H1 (cell line): ENCODE measurements around the gene ETS1. TPM values are rescaled to one million over a fixed set of nuclear protein-coding genes. Genes with fewer than 3 reads are reported as not detected.

Experiments
- CTCF ChIA-PET: fragments of 300-600 bp; sonication (Branson Sonifier 250); formaldehyde crosslinking; loops from one replicate; lab custom pipeline; 2021; ENCODE audit not compliant: partially characterized antibody; lab: Charles Lee
- POLR2A ChIA-PET: fragments of 300-600 bp; sonication (Branson Sonifier 250); formaldehyde crosslinking; loops from one replicate; lab custom pipeline; 2021; ENCODE audit warnings: inconsistent platforms; ENCODE audit not compliant: partially characterized antibody; lab: Charles Lee
- DNase-seq, 2 experiments: peaks; one replicate each; pipeline versions ENCODE4 v3.0.0 to v3.0.0-alpha.2; 2010 to 2022; ENCODE audit warnings: low spot score in 2 of 2, low read depth in 1 of 2, mixed read lengths in 1 of 2
- FAIRE-seq: peaks from 2 replicates; lab custom pipeline; 2011; peaks lifted over from hg19 to GRCh38; lab: Jason Lieb, UNC
- H2AFZ ChIP-seq: 2 replicates; pipeline ENCODE4 v1.8.1; 2012; ENCODE audit warnings: low read length, inconsistent platforms
- H2AK5ac ChIP-seq: 2 replicates; pipeline ENCODE4 v1.6.1; 2013; ENCODE audit warnings: low read depth, low read length
- H2BK120ac ChIP-seq: replicated peaks from 2 replicates; pipeline ENCODE3; 2013; ENCODE audit warnings: low read depth, low read length, inconsistent platforms
- H2BK12ac ChIP-seq: 2 replicates; pipeline ENCODE4 v1.6.1; 2013; ENCODE audit warnings: low read depth, low read length
- H2BK15ac ChIP-seq: 2 replicates; pipeline ENCODE4 v1.6.1; 2013; ENCODE audit warnings: low read length
- H2BK20ac ChIP-seq: 2 replicates; pipeline ENCODE4 v1.6.1; 2013; ENCODE audit warnings: low read length
- H2BK5ac ChIP-seq: 2 replicates; pipeline ENCODE4 v1.6.1; 2013; ENCODE audit warnings: low read depth, low read length
- H3K14ac ChIP-seq: 2 replicates; pipeline ENCODE4 v1.6.1; 2013; ENCODE audit warnings: inconsistent platforms; ENCODE audit not compliant: insufficient read length
- H3K18ac ChIP-seq: 2 replicates; pipeline ENCODE4 v1.6.1; 2013; ENCODE audit warnings: low read length; ENCODE audit errors: extremely low read depth
- H3K23ac ChIP-seq: 2 replicates; pipeline ENCODE4 v1.6.1; 2013; ENCODE audit warnings: inconsistent platforms; ENCODE audit not compliant: insufficient read length
- H3K23me2 ChIP-seq: 2 replicates; pipeline ENCODE4 v1.6.1; 2013; ENCODE audit warnings: low read depth, low read length
- H3K27ac ChIP-seq: 2 replicates; pipeline ENCODE4 v1.6.1; 2011; ENCODE audit warnings: low read depth, low read length, inconsistent platforms
- H3K27me3 ChIP-seq, 4 experiments: replicated peaks in 1 of 4; 1 replicate in 1 of 4; 2 replicates in 3 of 4; pipeline versions ENCODE4 v1.6.1 to v1.8.1; 2011 to 2013; ENCODE audit warnings: low read length in 3 of 4, mild to moderate bottlenecking in 3 of 4, inconsistent platforms in 2 of 4, mixed read lengths in 2 of 4, moderate library complexity in 1 of 4; ENCODE audit not compliant: control insufficient read depth in 3 of 4, insufficient read depth in 3 of 4; ENCODE audit errors: extremely low read depth in 1 of 4
- H3K36me3 ChIP-seq, 4 experiments: 2 replicates each; pipeline versions ENCODE4 v1.6.1 to v1.8.1; 2011 to 2013; ENCODE audit warnings: mild to moderate bottlenecking in 4 of 4, low read length in 3 of 4, moderate library complexity in 2 of 4, control low read depth in 1 of 4, inconsistent platforms in 1 of 4; ENCODE audit not compliant: insufficient read depth in 4 of 4, control insufficient read depth in 2 of 4
- H3K4ac ChIP-seq: replicated peaks from 2 replicates; pipeline ENCODE3; 2013; ENCODE audit warnings: low read length, low read depth, mixed read lengths, inconsistent platforms; ENCODE audit not compliant: insufficient read length
- H3K4me1 ChIP-seq, 4 experiments: replicated peaks in 1 of 4; 1 replicate in 1 of 4; 2 replicates in 3 of 4; pipeline versions ENCODE4 v1.6.1 to v1.8.1; 2011 to 2013; ENCODE audit warnings: low read length in 3 of 4, inconsistent platforms in 2 of 4, mixed read lengths in 1 of 4; ENCODE audit not compliant: insufficient read depth in 4 of 4, control insufficient read depth in 3 of 4
- H3K4me2 ChIP-seq, 2 experiments: 2 replicates each; pipeline versions ENCODE4 v1.6.1 to v1.8.1; 2011 to 2013; ENCODE audit warnings: low read depth in 2 of 2, low read length in 2 of 2, control low read depth in 1 of 2, inconsistent platforms in 1 of 2, mild to moderate bottlenecking in 1 of 2; ENCODE audit not compliant: insufficient read depth in 1 of 2
- H3K4me3 ChIP-seq, 4 experiments: fragments of 200-600, 300-600 bp in 1 of 4; sonication (generic), shearing (Covaris generic), sonication (Bioruptor Twin) in 1 of 4; 2 replicates each; pipeline versions ENCODE4 v1.5.1 to v1.8.1; 2011 to 2016; ENCODE audit warnings: low read length in 4 of 4, low read depth in 3 of 4, control low read depth in 2 of 4, inconsistent platforms in 2 of 4, mild to moderate bottlenecking in 2 of 4, mixed read lengths in 1 of 4, moderate library complexity in 1 of 4; ENCODE audit not compliant: insufficient read depth in 2 of 4; ENCODE audit errors: extremely low read depth in 1 of 4
- H3K56ac ChIP-seq: replicated peaks from 2 replicates; pipeline ENCODE3; 2013; ENCODE audit warnings: low read depth, mild to moderate bottlenecking, mixed read lengths, low read length, inconsistent platforms; ENCODE audit not compliant: insufficient read length
- H3K79me1 ChIP-seq: 2 replicates; pipeline ENCODE4 v1.6.1; 2013; ENCODE audit warnings: low read depth, low read length, control low read depth
- H3K79me2 ChIP-seq, 2 experiments: 2 replicates each; pipeline versions ENCODE4 v1.6.1 to v1.8.1; 2012 to 2013; ENCODE audit warnings: low read length in 2 of 2, mild to moderate bottlenecking in 2 of 2, inconsistent platforms in 1 of 2; ENCODE audit not compliant: insufficient read depth in 2 of 2, control insufficient read depth in 1 of 2
- H3K9ac ChIP-seq, 4 experiments: replicated peaks in 1 of 4; 1 replicate in 1 of 4; 2 replicates in 3 of 4; pipeline versions ENCODE4 v1.6.1 to v1.8.1; 2011 to 2013; ENCODE audit warnings: low read depth in 3 of 4, low read length in 3 of 4, control low read depth in 2 of 4, mild to moderate bottlenecking in 2 of 4, moderate library complexity in 2 of 4, inconsistent platforms in 1 of 4; ENCODE audit errors: extremely low read depth in 1 of 4
- H3K9me3 ChIP-seq, 2 experiments: 2 replicates each; pipeline versions ENCODE4 v1.6.1 to v1.8.1; 2012 to 2013; ENCODE audit warnings: mild to moderate bottlenecking in 2 of 2, moderate library complexity in 2 of 2, control low read depth in 1 of 2, inconsistent platforms in 1 of 2, low read depth in 1 of 2, low read length in 1 of 2, mixed read lengths in 1 of 2; ENCODE audit not compliant: insufficient read depth in 2 of 2
- H4K20me1 ChIP-seq, 2 experiments: replicated peaks in 1 of 2; 2 replicates each; pipeline versions ENCODE3 to v1.8.1; 2011 to 2013; ENCODE audit warnings: inconsistent platforms in 2 of 2, low read length in 2 of 2, mild to moderate bottlenecking in 1 of 2; ENCODE audit not compliant: insufficient read depth in 2 of 2, control insufficient read depth in 1 of 2
- H4K5ac ChIP-seq: 2 replicates; pipeline ENCODE4 v1.6.1; 2013; ENCODE audit warnings: low read length, low read depth, mixed read lengths, inconsistent platforms; ENCODE audit not compliant: insufficient read length
- H4K8ac ChIP-seq: 2 replicates; pipeline ENCODE4 v1.8.0; 2013; ENCODE audit warnings: mild to moderate bottlenecking, moderate library complexity, low read length, inconsistent platforms; ENCODE audit not compliant: insufficient read depth; ENCODE audit errors: extremely low read depth
- H4K91ac ChIP-seq: replicated peaks from 2 replicates; pipeline ENCODE3; 2013; ENCODE audit warnings: low read length, mixed read lengths, inconsistent platforms; ENCODE audit not compliant: insufficient read length
- EGR1 ChIP-seq: IDR thresholded peaks from 2 replicates; pipeline ENCODE4 v1.6.1; 2011; ENCODE audit warnings: low read depth, low read length, borderline replicate concordance
- JUND ChIP-seq: IDR thresholded peaks from 2 replicates; pipeline ENCODE4 v1.6.1; 2011; ENCODE audit warnings: mild to moderate bottlenecking, improper control_type of control experiment, low read length
- RXRA ChIP-seq: IDR thresholded peaks from 2 replicates; pipeline ENCODE4 v1.6.1; 2011; ENCODE audit warnings: low read depth, mild to moderate bottlenecking, low read length, moderate library complexity; ENCODE audit not compliant: insufficient read depth
- WGBS, 2 experiments: shearing (Covaris generic) in 1 of 2; methylation state at CpG; one replicate each; pipeline versions ENCODE4 v1.1.6 to v1.1.7; 2013 to 2015; ENCODE audit warnings: low lambda C conversion rate in 2 of 2, mixed read lengths in 2 of 2, inconsistent platforms in 1 of 2, low coverage in 1 of 2, missing lambda C conversion rate in 1 of 2; ENCODE audit not compliant: insufficient replicate concordance in 2 of 2, insufficient coverage in 1 of 2, insufficient read length in 1 of 2; ENCODE audit errors: extremely low coverage in 1 of 2, missing lambda C conversion rate in 1 of 2; 5-methylcytosine and 5-hydroxymethylcytosine counted together
- polyA plus RNA-seq, 7 experiments: library from polyadenylated mRNA; depleted of rRNA in 3 of 7; stranded (reverse) in 5 of 7; unstranded in 2 of 7; fragments of >200 nt in 5 of 7; fragments of 200-250 nt in 2 of 7; gene quantifications; 1 replicate in 5 of 7; 2 replicates in 1 of 7; 4 replicates in 1 of 7; pipeline versions ENCODE4 v1.2.1 to v1.2.3, GENCODE V29; 2011 to 2013; ENCODE audit warnings: missing spikeins in 2 of 7, mixed read lengths in 2 of 7
- total RNA-seq: library from RNA; stranded (reverse); fragmentation: NEBNext Ultra II Directional; extraction: Animal tissue kit (Norgen Biotek cat#: 25700); gene quantifications from 2 replicates; pipeline ENCODE4 v1.2.1, GENCODE V29; 2021
- TF ChIP-seq, protein P1 (sequence below): IDR thresholded peaks from 2 replicates; pipeline ENCODE4 v1.6.1; 2011; ENCODE audit warnings: low read depth, mild to moderate bottlenecking, low read length; ENCODE audit not compliant: insufficient read depth

Gene ETS1
- total and polyA plus RNA-seq, 2 of the 8 experiments (the other 6 are each of a cell fraction or from before 2014, with no cell fraction given) = 10.0 to 35.3 TPM

DNA sequence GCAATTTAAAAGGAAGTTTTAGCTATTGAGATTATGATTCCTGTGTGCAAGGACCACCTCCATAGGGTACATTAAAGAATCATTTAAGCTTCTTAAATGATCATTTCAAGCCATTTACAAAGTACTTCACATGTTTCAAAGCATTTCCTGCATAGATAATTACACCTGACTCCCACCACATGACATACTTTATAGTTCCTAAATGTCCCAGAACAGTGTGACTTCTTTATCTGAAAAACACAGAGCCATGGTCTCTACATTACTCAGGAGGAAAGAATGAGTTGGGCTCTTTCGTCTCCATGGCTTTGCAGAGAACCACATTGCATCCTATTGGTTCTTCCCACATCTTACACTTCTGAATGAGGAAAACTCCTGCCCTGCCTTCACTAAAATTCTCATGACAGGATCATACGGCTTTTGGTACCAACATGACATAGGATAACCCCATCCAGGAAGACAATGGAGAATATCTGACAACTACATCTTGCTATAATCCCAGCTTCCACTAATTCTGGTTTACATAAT is 88.6 kb downstream of the ETS1 start:
- DNase-seq (no peak), FAIRE-seq (no peak)
- Histone ChIP-seq H3K27me3 (no peaks in the 10 kb centered on the region), H3K23ac (no peak overlapping the region), H3K14ac (no peak overlapping the region), H3K79me2 (no peaks in the 10 kb centered on the region; a peak in 1 of 4 replicates), H4K8ac (no peak overlapping the region), H4K5ac (no peak overlapping the region), H4K91ac (no peak overlapping the region), H2BK12ac (no peak overlapping the region), H3K4ac (no peak overlapping the region), H2BK5ac (no peak overlapping the region), H3K36me3 (no peaks in the 10 kb centered on the region), H2BK15ac (no peak overlapping the region), H3K9ac (no peak overlapping the region), H3K18ac (no peak overlapping the region), H3K79me1 (no peaks in the 10 kb centered on the region), H3K4me2 (no peak overlapping the region), H4K20me1 (no peaks in the 10 kb centered on the region), H3K9me3 (no peaks in the 10 kb centered on the region), H2AK5ac (no peak overlapping the region), H3K4me1 (peaks cover 0 to 12% (median 5%) of the 10 kb centered on the region in 4 experiments; a peak in 5 of 7 replicates), H3K56ac (no peak overlapping the region), H3K23me2 (no peaks in the 10 kb centered on the region), H2BK120ac (no peak overlapping the region), H2AFZ (no peak overlapping the region), H3K27ac (no peak overlapping the region), H2BK20ac (no peak overlapping the region), H3K4me3 (no peak overlapping the region)
- ChIA-PET POLR2A (no interaction called here), CTCF (interaction anchor here (1.5 kb wide), 1 partner anchor 262 kb away, joined by 3 read pairs; no protein-coding TSS in a partner anchor)
- WGBS, 2 experiments = 86% methylated on average over 2 of the region's 2 CpGs; no CpG with 5 or more reads in 1 of the 2 experiments
- TF ChIP-seq JUND (no peak), EGR1 (no peak), RXRA (no peak)
- TF ChIP-seq, protein P1, sequence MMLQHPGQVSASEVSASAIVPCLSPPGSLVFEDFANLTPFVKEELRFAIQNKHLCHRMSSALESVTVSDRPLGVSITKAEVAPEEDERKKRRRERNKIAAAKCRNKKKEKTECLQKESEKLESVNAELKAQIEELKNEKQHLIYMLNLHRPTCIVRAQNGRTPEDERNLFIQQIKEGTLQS = no peak
